Fibroblast of skin of left biceps (primary cell): Measurements from ENCODE around the gene ZNF609.

ENCODE experiments used
- DNase-seq, 2 experiments: peaks; one replicate each; pipeline ENCODE4 v3.0.0-alpha.2; 2013; ENCODE audit warnings: low read depth in 2 of 2

ZNF609 gene

DNA sequence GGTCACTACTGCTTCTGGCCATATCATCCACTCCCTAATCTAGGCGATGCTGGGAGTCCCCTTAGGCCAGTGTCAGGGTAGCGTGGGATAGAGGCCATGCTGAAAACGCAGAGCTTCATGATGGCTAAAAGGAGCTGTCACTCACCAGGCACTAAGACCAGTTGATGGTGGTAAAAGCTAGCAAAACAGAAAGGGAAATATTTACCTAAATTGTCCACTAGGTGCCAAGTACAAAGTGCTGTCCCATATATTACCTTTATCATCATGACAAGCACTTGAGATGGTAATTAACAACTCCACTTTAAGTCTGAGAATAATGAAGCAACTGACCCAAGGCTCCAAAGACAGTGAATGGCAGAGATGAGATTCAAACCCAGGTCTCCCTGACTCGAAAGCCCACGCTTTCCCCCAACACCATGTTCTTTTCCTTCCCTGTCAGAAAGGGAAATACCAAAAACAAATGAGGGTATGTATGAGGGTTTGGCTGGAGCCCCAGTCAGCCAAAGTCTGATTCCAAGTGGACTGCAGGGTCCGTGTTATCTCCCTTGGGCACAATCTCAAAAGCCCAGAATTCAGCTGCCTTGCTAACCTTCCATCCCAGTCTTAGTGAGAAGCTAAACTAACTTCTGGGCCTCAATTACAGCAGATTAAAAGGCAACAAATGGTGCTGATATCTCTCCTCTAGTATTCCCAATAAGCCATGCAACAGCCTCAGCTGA lies 230.4 kb downstream of the ZNF609 start:
- DNase-seq, result no peak

DNA sequence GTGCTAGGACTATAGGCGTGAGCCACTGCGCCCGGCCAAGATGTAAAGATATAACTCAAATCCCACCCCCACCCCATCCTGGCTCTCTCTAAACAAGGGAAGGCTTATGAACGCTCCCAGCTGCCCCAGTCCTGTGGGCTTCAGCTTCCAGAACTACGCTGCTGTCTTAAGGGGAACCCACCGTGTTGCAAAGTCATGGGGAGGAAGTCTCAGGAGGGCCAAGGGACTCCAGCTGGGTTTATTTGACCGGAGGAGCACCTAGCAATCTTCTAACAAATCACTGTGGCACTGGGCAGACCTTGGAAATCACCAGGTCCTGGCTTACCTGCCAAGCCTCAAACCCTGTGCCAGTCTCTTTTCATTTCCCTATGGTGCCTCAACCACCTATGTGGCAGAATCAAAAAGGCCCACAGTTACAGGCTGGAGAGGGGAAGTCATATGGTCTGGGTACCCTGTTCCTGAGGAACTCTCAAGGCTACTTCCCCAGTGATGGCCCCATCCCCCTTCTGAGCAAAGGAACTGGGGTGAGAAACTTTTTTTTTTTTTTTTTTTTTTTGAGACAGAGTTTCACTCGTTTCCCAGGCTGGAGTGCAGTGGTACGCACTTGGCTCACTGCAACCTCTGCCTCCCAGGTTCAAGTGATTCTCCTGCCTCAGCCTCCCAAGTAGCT lies 231.7 kb downstream of the ZNF609 start:
- DNase-seq, result no peak

DNA sequence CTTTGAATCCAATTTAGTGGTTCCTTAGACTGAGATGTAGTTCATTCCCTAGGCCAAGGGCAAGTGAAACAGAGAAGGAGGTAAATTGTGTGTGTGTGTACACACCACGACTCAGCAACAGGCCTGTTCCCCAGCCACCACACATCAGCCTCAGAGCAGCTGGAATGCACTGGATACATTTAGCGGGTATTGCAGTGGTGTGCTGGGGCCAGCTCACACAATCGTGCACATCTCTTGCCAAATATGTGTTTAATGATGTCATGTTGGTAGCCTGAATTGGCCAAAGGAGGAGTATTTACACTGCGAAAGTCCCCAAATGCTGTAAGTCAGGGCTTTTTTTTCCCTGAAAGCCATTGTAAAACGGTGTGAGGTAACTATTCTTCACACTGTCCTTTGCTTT lies 232.8 kb downstream of the ZNF609 start:
- peak; percentile 66 to 69 for DNase-seq

DNA sequence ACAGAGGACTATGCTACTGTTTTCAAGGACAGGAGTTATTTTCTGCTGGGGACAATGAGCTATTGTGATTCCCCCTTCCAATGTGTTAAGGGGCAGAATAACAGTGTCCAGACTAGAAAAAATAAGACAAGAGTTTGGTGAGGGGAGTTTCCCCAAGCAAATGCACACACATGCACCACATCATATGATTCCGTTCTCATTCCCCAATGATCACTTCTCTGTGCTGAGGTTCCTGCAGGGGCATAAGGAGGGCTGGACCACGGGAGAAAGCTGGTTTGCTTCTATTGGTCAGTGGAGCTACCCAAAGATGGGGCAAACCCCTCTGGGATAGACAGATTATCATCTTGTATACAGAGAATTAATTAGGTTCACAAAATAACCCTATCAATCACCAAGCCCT lies 234.4 kb downstream of the ZNF609 start:
- no peak for DNase-seq

GRCh38 chr15:64695561-64695992 lies 235.2 kb downstream of the ZNF609 start:
- no peak for DNase-seq

GRCh38 chr15:64696481-64696880 lies 236.1 kb downstream of the ZNF609 start:
- no peak for DNase-seq

- DNase-seq, result no peak
These were observed 237.6 kb downstream of the ZNF609 start for GRCh38 chr15:64697911-64698369.

- no peak for DNase-seq
These were observed 238.4 kb downstream of the ZNF609 start for GRCh38 chr15:64698823-64699222.

DNA sequence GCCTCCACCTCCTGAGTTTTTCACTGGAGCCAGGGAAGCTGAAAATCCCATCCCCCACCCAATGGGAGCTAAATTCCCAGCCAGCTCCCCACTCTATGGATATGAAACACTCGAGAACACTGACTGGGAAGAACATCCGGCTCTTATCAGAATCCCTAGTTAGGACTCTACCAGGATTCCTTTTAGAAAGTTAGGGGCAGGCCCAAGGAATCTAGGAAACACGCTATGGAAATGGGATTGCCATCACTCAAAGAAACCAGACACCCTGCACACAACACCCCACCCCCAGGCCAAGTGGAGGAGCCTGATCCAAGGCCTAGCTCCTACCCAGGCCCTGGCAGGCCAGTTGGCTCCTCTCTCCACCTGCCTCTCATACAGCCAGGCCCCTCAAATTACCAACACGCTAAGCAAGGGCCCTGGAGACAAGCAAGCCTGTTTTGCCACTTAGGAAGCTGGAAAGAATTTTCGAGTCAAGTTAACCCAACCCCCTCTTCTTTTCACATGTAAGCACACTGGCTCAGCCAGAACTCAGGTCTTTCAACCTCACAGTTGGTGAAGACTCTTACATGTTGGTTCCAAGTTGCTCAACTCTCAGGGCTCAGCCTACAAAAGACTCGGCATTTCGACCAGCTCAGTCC lies 239.5 kb downstream of the ZNF609 start:
- no peak for DNase-seq

- no peak for DNase-seq
These were observed 240.7 kb downstream of the ZNF609 start for GRCh38 chr15:64701051-64701450.

DNA sequence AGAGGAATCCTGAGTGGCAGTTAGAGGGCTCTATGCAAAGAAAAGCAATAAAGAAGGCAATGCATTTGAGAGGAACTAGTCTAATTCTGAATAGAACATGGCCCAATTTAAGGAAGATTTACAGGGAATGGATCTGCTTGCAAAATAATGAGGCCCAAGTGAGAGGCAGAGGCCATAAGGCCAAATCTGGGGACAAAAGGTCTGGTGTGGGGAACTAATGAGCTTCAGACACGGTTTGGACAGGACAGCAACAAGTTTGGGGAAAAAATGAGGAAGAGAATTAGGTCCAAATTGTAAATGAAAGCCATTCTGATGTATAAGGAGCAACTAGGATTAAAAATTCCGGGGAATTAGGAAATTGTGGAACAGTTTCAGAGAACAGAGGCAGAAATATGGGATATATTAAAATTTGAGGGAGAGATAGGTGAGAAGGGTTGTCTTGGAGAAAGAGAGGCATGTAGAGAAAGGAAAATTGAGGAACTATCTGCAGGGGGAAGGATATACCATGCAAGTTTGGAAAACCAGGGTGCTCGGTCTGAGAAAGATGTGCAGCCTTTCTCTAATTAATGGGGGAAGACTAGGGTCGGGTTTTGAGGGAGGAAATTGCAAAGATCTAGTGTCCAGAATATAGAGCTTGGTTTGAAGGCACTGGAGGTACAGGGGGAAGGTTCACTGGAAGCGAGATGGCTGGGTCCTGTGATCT lies 241.3 kb downstream of the ZNF609 start:
- no peak for DNase-seq

DNA sequence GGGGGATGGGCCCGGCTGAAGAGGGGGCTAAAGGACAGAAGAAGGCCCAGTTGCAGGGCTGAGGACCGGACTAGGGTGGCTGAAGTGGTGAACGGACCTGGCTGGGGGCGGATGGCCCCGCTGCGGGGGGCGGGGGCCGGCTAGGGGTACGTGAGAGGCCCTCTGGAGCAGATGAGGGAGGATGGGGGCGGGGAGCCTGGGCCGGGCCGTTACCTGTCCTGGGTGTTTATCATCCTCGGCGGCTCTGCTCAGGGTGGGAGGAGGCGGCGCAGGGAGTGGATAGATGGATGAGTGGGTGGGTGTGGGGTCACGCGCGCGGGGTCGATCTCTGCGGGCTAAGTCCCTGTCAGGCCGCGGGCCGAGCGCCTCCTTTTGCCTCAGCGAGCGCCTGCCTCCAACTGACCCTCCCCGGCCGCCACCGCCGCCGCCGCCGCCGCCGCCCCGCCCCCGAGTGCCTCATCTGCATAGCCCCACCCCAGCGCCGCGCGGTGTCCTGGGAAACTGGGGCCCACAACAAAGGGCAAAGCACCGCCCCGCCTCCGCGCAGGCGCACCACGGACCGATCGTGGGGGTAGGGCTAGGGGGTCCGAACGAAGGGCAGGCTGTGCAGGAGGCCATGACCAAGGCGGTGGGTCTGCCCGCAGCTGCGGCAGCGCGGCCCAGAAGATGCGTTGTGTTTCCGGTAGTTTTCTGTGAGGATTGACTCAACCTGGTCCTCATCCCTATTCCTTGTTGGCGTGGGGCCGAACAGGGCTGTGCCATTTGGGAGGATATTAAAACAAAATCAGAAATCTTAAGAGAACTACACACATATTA lies 242.6 kb downstream of the ZNF609 start:
- peak; percentile 85 to 86 for DNase-seq

- no peak for DNase-seq
These were observed 243.2 kb downstream of the ZNF609 start for GRCh38 chr15:64703632-64703959.

DNA sequence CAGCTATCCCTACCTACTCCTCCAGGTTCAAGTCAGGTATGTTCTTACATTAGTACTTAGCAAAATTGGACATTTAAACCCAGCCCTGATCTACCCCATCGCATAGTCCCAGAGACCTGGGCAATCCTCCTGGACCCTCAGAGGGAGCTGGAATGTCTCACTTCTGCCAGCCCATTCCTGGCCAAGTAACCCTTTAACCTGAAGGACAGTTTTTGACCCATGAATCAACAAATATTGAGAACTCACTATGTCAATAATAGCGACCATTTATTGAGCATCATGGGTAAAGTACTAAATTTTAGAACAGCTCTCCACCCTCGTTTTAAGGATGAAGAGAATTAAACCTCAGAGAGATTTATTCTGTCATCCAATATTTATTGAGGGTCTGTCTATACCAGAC lies 244.6 kb downstream of the ZNF609 start:
- DNase-seq, result no peak

DNA sequence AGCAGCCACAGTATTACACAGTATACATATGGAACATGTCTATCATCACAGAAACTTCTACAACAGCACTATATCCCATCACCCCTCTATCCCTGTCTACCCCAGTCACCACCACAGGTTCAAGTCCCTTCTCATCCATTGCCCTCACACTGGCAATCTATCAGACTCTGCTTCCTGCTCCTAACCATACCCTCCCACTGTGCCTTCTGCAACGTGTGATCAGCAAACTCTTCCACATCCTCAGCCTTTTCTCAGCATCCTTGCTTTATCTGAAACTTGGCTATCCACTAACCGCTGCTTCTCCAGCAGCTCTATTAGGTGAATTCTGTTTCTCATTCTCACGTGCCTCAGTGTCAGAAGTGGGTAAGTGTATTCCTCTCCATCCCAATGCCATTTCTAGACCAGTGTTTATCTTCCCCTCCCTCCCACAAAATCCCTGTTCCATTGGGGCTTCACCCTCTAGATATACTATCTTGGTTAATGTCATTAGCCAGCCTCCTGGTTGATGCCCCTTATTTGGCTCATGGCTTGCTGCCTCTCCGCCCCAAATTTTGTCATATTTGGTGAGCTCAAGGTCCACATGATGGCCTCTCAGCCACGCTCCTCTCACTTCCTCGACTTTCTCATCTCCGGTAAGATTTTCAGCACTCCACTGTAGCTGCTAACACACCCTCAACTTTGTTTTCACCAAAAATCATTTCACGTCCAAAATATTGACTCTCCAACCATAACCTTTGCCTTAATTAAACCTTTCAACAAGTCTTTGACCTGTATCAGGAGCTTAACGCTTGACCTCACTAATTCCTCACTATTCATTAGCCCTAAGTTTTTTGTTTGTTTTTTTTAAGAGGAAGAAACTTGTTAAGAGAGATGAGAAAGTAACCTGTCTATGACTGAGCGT lies 245.9 kb downstream of the ZNF609 start:
- no peak for DNase-seq

GRCh38 chr15:64710676-64711428 lies 250.5 kb downstream of the ZNF609 start:
- DNase-seq, result no peak

GRCh38 chr15:64712353-64712752 lies 252.0 kb downstream of the ZNF609 start:
- no peak for DNase-seq

GRCh38 chr15:64713592-64713991 lies 253.2 kb downstream of the ZNF609 start:
- no peak for DNase-seq

- DNase-seq, result no peak
These were observed 256.1 kb downstream of the ZNF609 start for GRCh38 chr15:64716452-64716851.

DNA sequence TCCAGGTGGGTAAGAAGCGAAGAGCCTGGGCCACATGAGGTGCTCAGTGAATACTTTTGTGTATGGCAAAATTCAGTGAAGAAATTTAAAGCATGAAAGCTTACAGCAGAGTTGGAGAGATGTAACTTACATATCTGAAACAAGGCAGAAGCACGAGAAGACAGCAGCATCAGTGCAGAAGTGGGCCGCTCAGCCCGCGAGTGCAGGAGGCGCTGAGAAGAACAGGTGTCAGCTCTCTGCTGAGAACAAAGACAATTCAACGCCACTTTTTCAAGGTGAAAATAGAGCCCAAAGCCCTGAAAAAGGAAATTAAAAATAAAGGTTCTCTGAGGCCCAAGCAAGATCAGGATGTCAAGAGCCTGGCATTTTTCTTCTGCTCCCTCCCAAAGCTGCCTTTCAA lies 256.8 kb downstream of the ZNF609 start:
- DNase-seq, result no peak
